Transverse colon (tissue), 4 donors: ENCODE results near the gene NFKB1.

Experiments
- POLR2A ChIP-seq: fragments of 450-650 bp; IDR thresholded peaks from one replicate; pipeline ENCODE4 v1.6.1; 2016; ENCODE audit warnings: antibody characterized with exemption, mild to moderate bottlenecking, moderate library complexity
- POLR2AphosphoS5 ChIP-seq, 3 donors: sonication (generic); formaldehyde crosslinking; IDR thresholded peaks; one replicate each; pipeline ENCODE4 v1.6.1; 2016; ENCODE audit warnings: antibody characterized with exemption in 3 of 3
- TF ChIP-seq, protein P1 (sequence below), 5 experiments: fragments of 200-600 bp in 3 of 5; fragments of 450-650 bp in 2 of 5; sonication (generic) in 3 of 5; IDR thresholded peaks; 1 replicate in 2 of 5; 2 replicates in 3 of 5; pipeline ENCODE4 v1.5.1; 2016 to 2017; ENCODE audit warnings: antibody characterized with exemption in 5 of 5, inconsistent platforms in 3 of 5, mild to moderate bottlenecking in 2 of 5, moderate library complexity in 1 of 5

DNA sequence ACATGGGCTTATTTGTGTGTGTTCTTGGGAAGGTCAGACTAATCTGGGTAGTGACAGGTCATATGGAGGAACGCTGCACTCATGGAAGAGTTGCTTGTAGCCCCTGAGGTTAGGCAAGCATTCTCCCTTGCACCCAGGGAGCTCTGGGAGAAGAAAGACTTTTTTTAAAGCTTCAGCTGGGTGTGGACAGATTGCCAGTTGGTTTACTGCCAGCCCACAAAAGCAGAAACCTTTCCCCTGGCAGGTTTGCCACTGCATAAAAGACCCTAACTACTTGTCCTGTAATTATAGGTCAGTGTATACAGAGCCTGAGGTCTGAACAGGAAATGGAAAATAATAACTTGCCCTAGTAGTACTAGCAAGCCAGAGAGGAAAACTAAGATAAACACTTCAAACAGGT is 7.4 kb upstream of the NFKB1 start:
- TF ChIP-seq, protein P1, sequence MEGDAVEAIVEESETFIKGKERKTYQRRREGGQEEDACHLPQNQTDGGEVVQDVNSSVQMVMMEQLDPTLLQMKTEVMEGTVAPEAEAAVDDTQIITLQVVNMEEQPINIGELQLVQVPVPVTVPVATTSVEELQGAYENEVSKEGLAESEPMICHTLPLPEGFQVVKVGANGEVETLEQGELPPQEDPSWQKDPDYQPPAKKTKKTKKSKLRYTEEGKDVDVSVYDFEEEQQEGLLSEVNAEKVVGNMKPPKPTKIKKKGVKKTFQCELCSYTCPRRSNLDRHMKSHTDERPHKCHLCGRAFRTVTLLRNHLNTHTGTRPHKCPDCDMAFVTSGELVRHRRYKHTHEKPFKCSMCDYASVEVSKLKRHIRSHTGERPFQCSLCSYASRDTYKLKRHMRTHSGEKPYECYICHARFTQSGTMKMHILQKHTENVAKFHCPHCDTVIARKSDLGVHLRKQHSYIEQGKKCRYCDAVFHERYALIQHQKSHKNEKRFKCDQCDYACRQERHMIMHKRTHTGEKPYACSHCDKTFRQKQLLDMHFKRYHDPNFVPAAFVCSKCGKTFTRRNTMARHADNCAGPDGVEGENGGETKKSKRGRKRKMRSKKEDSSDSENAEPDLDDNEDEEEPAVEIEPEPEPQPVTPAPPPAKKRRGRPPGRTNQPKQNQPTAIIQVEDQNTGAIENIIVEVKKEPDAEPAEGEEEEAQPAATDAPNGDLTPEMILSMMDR (IDR thresholded peaks at IDR 0.05) = no peak
- TF ChIP-seq POLR2A (no peak), POLR2AphosphoS5 (IDR thresholded peaks at IDR 0.05) (no peak)
